Epithelial cell of prostate (primary cell): Measurements from ENCODE around the gene GRK2.

Experiments
- DNase-seq: peaks from one replicate; pipeline ENCODE4 v3.0.0-alpha.2; 2011; ENCODE audit warnings: low read depth, low spot score
- H3K27ac ChIP-seq: fragments of 450-650 bp; 2 replicates; pipeline ENCODE4 v1.5.1; 2017; ENCODE audit warnings: mild to moderate bottlenecking

Gene GRK2

GRCh38 chr11:67269401-67270255 lies 3.4 kb downstream of the GRK2 start:
- DNase-seq: no peak
- peak overlapping the region; percentile 52 for H3K27ac ChIP-seq

- DNase-seq: no peak
- H3K27ac ChIP-seq: peak overlapping the region; percentile 52
Measured at GRCh38 chr11:67270256-67271204, 4.3 kb downstream of the GRK2 start.

GRCh38 chr11:67271205-67271540 lies 4.9 kb downstream of the GRK2 start:
- no peak overlapping the region for H3K27ac ChIP-seq
- no peak for DNase-seq

GRCh38 chr11:67271541-67272284 lies 5.4 kb downstream of the GRK2 start:
- H3K27ac ChIP-seq: no peak overlapping the region
- DNase-seq: no peak

GRCh38 chr11:67272327-67273259 lies 6.3 kb downstream of the GRK2 start:
- DNase-seq: no peak
- H3K27ac ChIP-seq: no peak overlapping the region

DNA sequence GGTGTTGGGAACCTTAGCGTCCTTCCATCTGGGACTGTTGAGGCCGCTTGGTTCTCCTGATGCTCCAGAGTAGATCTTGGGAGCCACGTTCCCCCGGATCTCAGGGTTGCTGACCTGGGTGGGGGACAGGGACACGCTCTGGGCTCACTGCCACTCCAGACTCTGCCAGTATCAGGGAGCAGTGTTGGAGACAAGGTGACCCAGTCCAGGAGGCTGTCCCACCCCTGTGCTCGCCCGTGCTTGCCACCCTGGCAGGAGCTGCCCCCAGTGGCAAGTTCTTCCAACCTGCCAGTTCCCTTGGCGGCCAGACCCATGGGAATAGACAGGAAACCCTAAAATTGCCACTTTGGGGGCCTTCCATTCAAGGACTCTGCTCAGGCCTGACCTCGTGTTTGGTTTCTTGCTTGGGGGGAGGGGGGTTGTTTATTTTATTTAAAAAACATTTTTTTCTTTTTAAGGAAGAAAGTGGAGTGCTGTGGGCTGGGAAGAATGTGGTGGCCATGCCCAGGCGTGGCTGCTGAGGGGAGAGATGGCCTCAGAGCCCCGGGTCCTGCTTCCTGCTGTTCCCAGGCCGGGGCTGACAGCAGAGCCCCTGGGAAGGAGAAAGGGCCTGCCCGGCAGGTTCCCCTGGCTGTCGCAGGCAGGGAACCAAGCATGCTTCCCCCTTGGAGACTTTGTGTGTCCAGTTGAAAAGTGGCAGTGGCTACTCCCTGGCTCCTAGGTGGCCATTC lies 7.2 kb downstream of the GRK2 start:
- DNase-seq: no peak
- peak overlapping the region; percentile 5 for H3K27ac ChIP-seq

DNA sequence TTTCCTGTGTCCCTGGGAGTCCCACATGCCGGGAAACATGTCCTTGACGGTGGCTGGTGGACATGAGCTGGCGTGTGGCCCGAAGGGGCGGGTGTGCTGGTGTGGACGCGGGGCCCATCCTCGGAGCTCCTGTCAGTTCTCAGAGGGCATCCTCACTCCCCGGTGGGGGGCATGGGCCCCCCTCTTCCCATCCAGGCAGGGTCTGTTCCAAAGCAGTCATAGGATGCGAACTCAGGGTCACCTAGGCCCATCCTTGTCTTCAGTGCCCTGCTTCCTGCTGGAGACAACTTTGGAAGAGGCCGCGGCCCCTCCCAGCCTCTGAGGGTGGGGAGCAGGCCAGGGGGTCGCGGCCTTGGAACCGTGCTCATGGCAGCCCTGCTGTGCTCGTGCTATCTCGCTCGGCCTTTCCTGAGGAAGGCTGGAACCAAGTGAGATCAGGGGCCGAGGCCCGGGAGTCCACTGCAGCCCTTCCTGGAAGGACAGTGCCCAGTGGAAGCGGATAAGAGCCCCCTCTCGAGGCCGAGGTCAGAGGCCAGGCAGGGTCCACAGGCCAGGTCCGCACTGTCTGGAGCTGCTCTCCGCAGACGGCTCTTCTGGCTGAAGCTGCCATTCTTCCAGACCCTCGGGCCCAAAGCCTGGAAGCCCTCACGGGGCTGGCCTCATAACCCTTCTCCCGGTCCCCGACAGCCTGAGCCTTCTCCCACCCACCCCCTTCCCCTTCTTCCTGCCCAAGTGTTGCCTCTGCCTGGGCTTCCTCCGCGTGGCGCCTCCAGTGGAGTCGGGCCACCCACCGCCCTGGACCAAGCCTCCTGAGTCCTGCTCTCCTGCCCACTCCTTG lies 8.7 kb downstream of the GRK2 start:
- no peak overlapping the region for H3K27ac ChIP-seq
- DNase-seq: no peak

- no peak overlapping the region for H3K27ac ChIP-seq
- DNase-seq: no peak
Measured at GRCh38 chr11:67275606-67276409, 9.5 kb downstream of the GRK2 start.

DNA sequence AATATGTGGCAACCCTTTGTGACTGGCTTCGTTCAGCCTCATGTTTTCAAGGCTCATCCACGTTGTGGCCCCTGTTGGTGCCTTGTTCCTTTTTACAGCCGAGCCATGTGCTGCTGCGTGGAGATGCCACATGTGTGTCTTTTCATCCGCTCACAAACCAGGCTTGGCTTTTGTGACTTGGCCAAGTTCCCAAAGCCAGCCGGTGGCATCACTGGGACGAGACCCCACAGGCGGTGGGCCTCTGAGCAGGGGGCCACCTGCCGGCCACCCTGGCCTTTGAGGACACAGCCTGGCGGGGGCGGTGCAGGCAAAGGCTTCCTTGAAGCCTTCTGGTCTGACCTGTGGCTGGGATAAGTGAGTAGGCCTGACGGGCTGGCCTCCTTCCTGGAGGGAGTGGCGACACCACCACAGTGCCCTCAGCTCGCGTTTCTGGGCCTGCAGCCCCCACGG lies 10.5 kb downstream of the GRK2 start:
- DNase-seq: no peak
- H3K27ac ChIP-seq: peak overlapping the region; percentile 72

DNA sequence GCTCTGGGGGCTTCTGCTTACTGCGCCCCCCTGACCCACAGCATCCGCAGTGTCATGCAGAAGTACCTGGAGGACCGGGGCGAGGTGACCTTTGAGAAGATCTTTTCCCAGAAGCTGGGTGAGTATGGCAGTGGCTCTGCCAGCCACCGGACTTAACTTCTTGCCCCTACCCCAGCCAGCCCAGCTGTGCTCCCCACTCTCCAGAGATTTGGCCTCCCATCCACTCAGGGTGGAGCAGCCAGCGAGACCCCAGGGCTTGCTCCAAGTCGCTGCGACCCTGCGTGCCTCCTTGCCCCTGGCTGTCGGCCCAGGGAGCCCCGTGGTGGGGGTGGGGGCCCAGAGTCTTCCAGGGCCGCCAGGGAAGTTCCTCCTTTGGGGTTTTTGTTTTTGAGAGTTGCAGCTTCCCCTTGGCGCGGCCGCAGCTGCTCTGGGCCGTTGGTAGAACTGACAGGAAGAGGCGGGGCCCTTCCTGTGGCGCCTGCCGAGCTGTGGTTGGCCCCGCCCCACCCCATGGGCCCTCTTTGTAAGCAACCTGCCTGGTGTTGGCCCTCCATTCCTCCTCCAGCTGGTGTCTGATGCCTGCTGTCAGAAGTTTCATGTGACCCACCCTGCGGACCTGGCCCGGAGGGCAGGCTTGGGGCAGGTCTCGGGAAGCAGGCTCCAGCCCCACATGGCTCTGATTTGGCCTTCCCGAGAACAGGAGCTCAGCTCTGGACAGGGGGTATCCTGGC lies 11.1 kb downstream of the GRK2 start:
- peak overlapping the region; percentile 72 for H3K27ac ChIP-seq
- DNase-seq: no peak

DNA sequence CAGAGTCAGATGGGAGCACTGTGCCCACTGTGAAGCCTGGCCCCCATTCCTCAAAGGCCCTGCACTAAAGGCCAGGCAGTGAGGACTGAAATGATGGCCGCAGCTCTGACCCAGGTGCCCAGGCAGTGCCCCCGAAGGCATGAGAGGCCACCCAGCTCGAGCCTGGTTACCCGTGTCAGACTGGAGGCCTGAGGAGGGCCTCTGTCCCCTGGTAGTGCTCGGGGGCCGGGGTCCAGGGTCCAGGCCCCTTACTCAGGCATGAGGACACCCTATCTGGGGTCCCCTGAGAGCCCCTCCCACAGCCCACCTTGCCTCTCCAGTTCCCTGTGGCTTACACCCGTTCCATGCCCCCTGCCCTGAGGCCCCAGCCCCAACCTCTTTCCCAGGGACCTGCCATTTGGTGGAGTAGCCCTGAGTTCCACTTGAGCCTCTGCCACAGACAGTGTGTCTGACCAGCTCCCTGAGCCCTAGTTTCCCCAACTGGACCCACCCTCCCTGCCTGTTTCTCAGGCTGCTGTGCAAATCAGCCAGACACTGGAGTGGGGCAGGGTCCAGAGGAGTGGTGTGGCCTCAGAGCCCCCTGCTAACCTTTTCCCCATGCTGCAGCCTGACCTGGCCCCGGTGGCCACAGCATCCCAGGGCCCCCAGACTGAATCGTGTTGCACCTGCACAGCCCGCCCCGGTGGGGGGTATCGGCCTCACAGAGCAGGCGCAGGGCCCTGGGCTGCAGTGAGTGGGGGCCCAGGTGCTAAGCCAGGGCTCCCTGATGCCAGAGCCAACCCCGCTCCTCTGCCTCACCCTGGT lies 12.1 kb downstream of the GRK2 start:
- peak overlapping the region; percentile 72 for H3K27ac ChIP-seq
- DNase-seq: no peak

GRCh38 chr11:67278939-67279588 lies 12.8 kb downstream of the GRK2 start:
- DNase-seq: no peak
- H3K27ac ChIP-seq: no peak overlapping the region

DNA sequence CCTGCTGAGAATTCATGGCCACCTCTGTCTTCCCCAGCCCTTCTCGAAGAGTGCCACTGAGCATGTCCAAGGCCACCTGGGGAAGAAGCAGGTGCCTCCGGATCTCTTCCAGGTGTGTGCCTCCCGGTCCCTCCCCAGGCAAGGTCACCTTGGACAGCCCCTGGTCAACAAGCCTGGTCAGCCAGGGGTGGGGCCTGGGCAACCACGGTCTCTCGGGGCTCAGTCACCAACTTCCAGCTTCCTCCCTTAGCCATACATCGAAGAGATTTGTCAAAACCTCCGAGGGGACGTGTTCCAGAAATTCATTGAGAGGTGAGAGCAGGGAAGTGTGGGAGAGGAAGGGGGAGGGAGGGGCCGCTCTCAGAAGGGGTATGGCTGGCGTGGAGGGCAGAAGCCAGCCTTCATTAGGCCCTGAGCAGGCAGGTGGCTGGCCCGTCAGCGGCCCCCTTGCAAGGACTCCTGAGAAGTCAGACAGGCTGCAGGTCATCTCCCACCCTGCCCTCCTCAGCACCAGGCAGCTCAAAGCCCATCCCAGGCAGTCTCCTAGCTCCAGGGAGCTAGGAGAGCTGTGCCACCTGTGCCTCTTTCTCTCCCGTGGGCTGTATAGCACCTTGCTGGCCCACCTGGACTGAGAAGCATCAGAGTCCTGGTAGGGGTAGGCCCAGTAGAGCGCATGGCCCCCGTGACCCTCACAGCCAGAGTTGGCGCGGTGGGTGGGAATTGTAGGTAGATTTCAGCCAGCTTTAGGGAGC lies 13.5 kb downstream of the GRK2 start:
- H3K27ac ChIP-seq: no peak overlapping the region
- no peak for DNase-seq

DNA sequence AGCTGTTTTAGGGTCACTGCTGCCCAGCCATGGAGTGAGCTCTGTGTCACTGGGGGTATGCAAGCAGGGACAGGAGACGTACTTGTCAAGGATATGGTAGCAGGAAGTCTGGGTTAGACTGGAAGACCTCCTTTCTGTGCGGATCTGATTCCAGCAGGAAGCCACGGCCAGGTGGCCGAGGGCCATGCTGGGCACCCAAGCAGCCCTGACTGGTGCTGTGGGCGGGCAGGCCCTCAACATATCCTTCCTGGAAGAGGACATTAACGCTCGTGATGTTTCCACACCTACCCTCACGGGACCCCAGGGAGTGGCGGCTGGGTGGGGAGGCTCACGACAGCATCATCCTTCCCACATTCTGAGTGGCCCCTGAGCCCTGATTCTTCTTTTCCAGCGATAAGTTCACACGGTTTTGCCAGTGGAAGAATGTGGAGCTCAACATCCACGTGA lies 14.1 kb downstream of the GRK2 start:
- DNase-seq: no peak
- H3K27ac ChIP-seq: no peak overlapping the region
